Measurements from ENCODE around the gene UBAP2.

DNA sequence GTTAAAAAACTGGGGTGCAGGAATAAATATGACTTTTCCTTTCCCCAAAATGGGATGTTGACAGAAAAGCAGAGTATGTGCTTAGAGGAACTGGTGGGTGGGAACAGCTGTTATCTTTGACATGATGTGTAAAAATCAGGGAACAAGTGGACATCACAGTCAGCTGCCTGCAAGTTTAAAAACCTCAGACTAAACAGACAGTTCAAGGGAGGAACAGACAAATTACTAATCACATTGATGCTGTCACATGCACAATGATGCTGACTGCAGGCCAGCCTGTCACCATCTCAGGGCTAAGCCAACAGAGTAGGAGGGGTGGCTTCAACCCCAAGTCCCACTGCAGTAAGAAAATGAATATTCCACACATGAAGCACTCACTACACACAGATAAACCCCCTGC lies 38.2 kb upstream of the UBAP2 start:
- TF ChIP-seq, protein P1, sequence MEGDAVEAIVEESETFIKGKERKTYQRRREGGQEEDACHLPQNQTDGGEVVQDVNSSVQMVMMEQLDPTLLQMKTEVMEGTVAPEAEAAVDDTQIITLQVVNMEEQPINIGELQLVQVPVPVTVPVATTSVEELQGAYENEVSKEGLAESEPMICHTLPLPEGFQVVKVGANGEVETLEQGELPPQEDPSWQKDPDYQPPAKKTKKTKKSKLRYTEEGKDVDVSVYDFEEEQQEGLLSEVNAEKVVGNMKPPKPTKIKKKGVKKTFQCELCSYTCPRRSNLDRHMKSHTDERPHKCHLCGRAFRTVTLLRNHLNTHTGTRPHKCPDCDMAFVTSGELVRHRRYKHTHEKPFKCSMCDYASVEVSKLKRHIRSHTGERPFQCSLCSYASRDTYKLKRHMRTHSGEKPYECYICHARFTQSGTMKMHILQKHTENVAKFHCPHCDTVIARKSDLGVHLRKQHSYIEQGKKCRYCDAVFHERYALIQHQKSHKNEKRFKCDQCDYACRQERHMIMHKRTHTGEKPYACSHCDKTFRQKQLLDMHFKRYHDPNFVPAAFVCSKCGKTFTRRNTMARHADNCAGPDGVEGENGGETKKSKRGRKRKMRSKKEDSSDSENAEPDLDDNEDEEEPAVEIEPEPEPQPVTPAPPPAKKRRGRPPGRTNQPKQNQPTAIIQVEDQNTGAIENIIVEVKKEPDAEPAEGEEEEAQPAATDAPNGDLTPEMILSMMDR (IDR thresholded peaks at IDR 0.05; ENCODE audit: extremely low read depth in 1 of 2, insufficient read depth in 1 of 2, low read depth in 1 of 2, low read length in 2 of 2): no peak
- no peak for TF ChIP-seq EZH2 (IDR thresholded peaks at IDR 0.05; ENCODE audit: borderline replicate concordance, low read depth, low read length, severe bottlenecking)

Data from endothelial cell of umbilical vein (primary cell).